Esophagus muscularis mucosa (tissue), 4 donors: ENCODE measurements around the gene ORM2. TPM values are rescaled to one million over a fixed set of nuclear protein-coding genes. Genes with fewer than 3 reads are reported as not detected.

Experiments used
- DNase-seq: peaks from one replicate; pipeline ENCODE4 v3.0.0-alpha.2; 2017; ENCODE audit errors: extremely low spot score
- H3K27ac ChIP-seq, 4 donors: fragments of 200-600 bp; sonication (generic); replicated peaks in 1 of 4; 1 replicate in 3 of 4; 2 replicates in 1 of 4; pipeline ENCODE4 v1.5.1; 2016 to 2019; ENCODE audit warnings: mild to moderate bottlenecking in 1 of 4
- H3K27me3 ChIP-seq, 4 donors: fragments of 200-600 bp; sonication (generic); one replicate each; pipeline versions ENCODE4 v1.5.1 to v1.6.0; 2016 to 2019
- H3K36me3 ChIP-seq, 4 donors: fragments of 200-600 bp; sonication (generic); one replicate each; pipeline ENCODE4 v1.5.1; 2016 to 2019
- H3K4me1 ChIP-seq, 4 donors: fragments of 200-600 bp; sonication (generic); one replicate each; pipeline ENCODE4 v1.5.1; 2016 to 2019
- H3K4me3 ChIP-seq, 4 donors: fragments of 200-600 bp; sonication (generic); 1 replicate in 2 of 4; 2 replicates in 2 of 4; pipeline ENCODE4 v1.5.1; 2016 to 2019; ENCODE audit warnings: mild to moderate bottlenecking in 4 of 4, moderate library complexity in 1 of 4
- H3K9me3 ChIP-seq, 4 donors: fragments of 200-600 bp; sonication (generic); 1 replicate in 3 of 4; 2 replicates in 1 of 4; pipeline ENCODE4 v1.5.1; 2016 to 2019
- CTCF ChIP-seq, 3 experiments: fragments of 200-600 bp in 2 of 3; fragments of 450-650 bp in 1 of 3; sonication (generic) in 2 of 3; IDR thresholded peaks; one replicate each; pipeline ENCODE4 v1.5.1; 2017 to 2019; ENCODE audit warnings: antibody characterized with exemption in 3 of 3, mild to moderate bottlenecking in 2 of 3, moderate library complexity in 1 of 3
- EP300 ChIP-seq: sonication (generic); formaldehyde crosslinking; IDR thresholded peaks from one replicate; pipeline ENCODE4 v1.6.1; 2017; ENCODE audit warnings: antibody characterized with exemption
- POLR2A ChIP-seq: fragments of 450-650 bp; IDR thresholded peaks from one replicate; pipeline ENCODE4 v1.6.1; 2017; ENCODE audit warnings: antibody characterized with exemption, moderate library complexity, mild to moderate bottlenecking, low read depth
- POLR2AphosphoS5 ChIP-seq, 2 donors: sonication (generic); formaldehyde crosslinking; IDR thresholded peaks; one replicate each; pipeline ENCODE4 v1.6.1; 2017; ENCODE audit warnings: antibody characterized with exemption in 2 of 2
- WGBS: methylation state at CpG from one replicate; pipeline ENCODE4 v1.1.5; 2018; 5-methylcytosine and 5-hydroxymethylcytosine counted together
- intact Hi-C: fragments of 100-400 bp; cut with DNase I; formaldehyde crosslinking; loops from one replicate; pipeline ENCODE4 v1.15.1; 2023
- total RNA-seq, 4 donors: library from RNA; depleted of rRNA; stranded (reverse); fragments of >200 nt; gene quantifications; one replicate each; pipeline versions ENCODE4 v1.1.0 to v1.2.1, GENCODE V29; 2016

ORM2 gene
- total RNA-seq, 4 donors from 2014 or later, result not detected

- H3K4me3 ChIP-seq, result no peak overlapping the region
- H3K9me3 ChIP-seq, result no peaks in the 10 kb centered on the region
- peaks cover 3 to 11% (median 9%) of the 10 kb centered on the region in 4 donors for H3K4me1 ChIP-seq
- 92% methylated on average over 11 of the region's 11 CpGs for WGBS
- intact Hi-C loops, result loop anchor here (10.0 kb wide), 1 partner anchor 311 kb away; the partner anchor contains the start of gene TEX53
- TF ChIP-seq CTCF (IDR thresholded peaks at IDR 0.05) (no peak), POLR2A (no peak), EP300 (no peak), POLR2AphosphoS5 (IDR thresholded peaks at IDR 0.05) (no peak)
- H3K27me3 ChIP-seq, result no peaks in the 10 kb centered on the region
- no peak for DNase-seq
- H3K27ac ChIP-seq, result no peak overlapping the region
- peaks cover 36 to 100% (median 93%) of the 10 kb centered on the region in 4 donors for H3K36me3 ChIP-seq
These were observed 14.5 kb downstream of the ORM2 start for GRCh38 chr9:114344188-114344566.

GRCh38 chr9:114344692-114345091 is 15.0 kb downstream of the ORM2 start:
- H3K27me3 ChIP-seq, result no peaks in the 10 kb centered on the region
- 44% methylated on average over 3 of the region's 3 CpGs for WGBS
- H3K4me3 ChIP-seq, result no peak overlapping the region
- peaks cover 33 to 100% (median 93%) of the 10 kb centered on the region in 4 donors for H3K36me3 ChIP-seq
- no peaks in the 10 kb centered on the region for H3K9me3 ChIP-seq
- intact Hi-C loops, result loop anchor here (10.0 kb wide), 1 partner anchor 310 kb away; the partner anchor contains the start of gene TEX53
- no peak for DNase-seq
- H3K4me1 ChIP-seq, result peaks cover 3 to 16% (median 15%) of the 10 kb centered on the region in 4 donors
- H3K27ac ChIP-seq, result no peak overlapping the region
- TF ChIP-seq CTCF (IDR thresholded peaks at IDR 0.05), result no peak
- TF ChIP-seq POLR2A, result no peak
- TF ChIP-seq POLR2AphosphoS5 (IDR thresholded peaks at IDR 0.05), result no peak
- TF ChIP-seq EP300, result no peak

- no peak overlapping the region for H3K27ac ChIP-seq
- H3K27me3 ChIP-seq, result no peaks in the 10 kb centered on the region
- WGBS, result 88% methylated on average over 7 of the region's 7 CpGs
- intact Hi-C loops, result loop anchor here (10.0 kb wide), 1 partner anchor 309 kb away; the partner anchor contains the start of gene TEX53
- no peaks in the 10 kb centered on the region for H3K9me3 ChIP-seq
- peaks cover 3 to 23% (median 20%) of the 10 kb centered on the region in 4 donors for H3K4me1 ChIP-seq
- TF ChIP-seq CTCF (IDR thresholded peaks at IDR 0.05), result no peak
- no peak for TF ChIP-seq EP300
- no peak for TF ChIP-seq POLR2A
- TF ChIP-seq POLR2AphosphoS5 (IDR thresholded peaks at IDR 0.05), result no peak
- H3K36me3 ChIP-seq, result peaks cover 36 to 100% (median 93%) of the 10 kb centered on the region in 4 donors
- no peak for DNase-seq
- no peak overlapping the region for H3K4me3 ChIP-seq
These were observed 15.9 kb downstream of the ORM2 start for GRCh38 chr9:114345493-114346065.

- intact Hi-C loops, result loop anchor here (10.0 kb wide), 1 partner anchor 309 kb away; the partner anchor contains the start of gene TEX53
- TF ChIP-seq POLR2AphosphoS5 (IDR thresholded peaks at IDR 0.05) (no peak), EP300 (no peak), POLR2A (no peak), CTCF (IDR thresholded peaks at IDR 0.05) (no peak)
- H3K27ac ChIP-seq, result no peak overlapping the region
- no peak overlapping the region for H3K4me3 ChIP-seq
- H3K9me3 ChIP-seq, result no peaks in the 10 kb centered on the region
- peaks cover 3 to 28% (median 21%) of the 10 kb centered on the region in 4 donors for H3K4me1 ChIP-seq
- 92% methylated on average over 10 of the region's 11 CpGs for WGBS
- H3K27me3 ChIP-seq, result no peaks in the 10 kb centered on the region
- DNase-seq, result no peak
- H3K36me3 ChIP-seq, result peaks cover 38 to 100% (median 93%) of the 10 kb centered on the region in 4 donors
These were observed 16.5 kb downstream of the ORM2 start for GRCh38 chr9:114346146-114346545.
